Measurements from ENCODE around the gene PIGP. TPM values are rescaled to one million over a fixed set of nuclear protein-coding genes. Genes with fewer than 3 reads are reported as not detected.
A peak's percentile ranks its signal among the peaks of the same experiment; 100 is the strongest.

PIGP gene
- 10 to 100 TPM in 6 of 7 donors, 1 to 10 TPM in 1; 9.2 to 23.1 (median 12.8) TPM for total RNA-seq
- polyA plus RNA-seq = 10 to 100 TPM; 17.2 to 26.0 (median 19.9) TPM
- long read RNA-seq, donor 1, full-length matches to known transcripts = 10 of 76 reads
- long read RNA-seq, donor 1, partial matches to known transcripts = 66 of 76 reads
- long read RNA-seq, donor 1, other reads (novel, unspliced or antisense) = 0 of 76 reads
- long read RNA-seq, donor 2, full-length matches to known transcripts = 8 of 8 reads
- long read RNA-seq, donor 2, partial matches to known transcripts = 0 of 8 reads
- long read RNA-seq, donor 2, other reads (novel, unspliced or antisense) = 0 of 8 reads

DNA sequence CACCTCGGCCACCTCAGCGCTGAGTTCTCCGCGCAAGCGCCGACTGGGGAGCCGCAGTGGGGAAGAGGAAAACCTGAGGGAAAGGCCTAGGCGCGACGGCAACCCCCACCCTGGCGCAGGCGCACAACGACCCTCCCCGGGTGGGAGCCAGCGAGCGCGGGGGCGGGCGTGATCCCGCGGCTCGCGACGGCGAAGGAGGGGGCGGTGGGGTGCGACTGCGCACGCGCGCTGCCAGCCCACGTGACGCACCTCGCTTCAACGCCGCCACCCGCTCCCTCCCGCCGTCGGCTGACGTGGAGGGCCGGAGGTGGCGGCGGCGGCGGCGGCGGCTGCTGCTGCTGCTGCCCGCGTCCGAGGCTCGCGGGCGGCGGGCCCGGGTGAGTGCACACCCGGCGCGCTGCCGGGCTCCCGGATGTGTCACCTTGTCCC, at the start of gene PIGP, which contains the start of gene TTC3:
Gene PIGP (minus strand): TSS at position 84 of the 429 bp plus-strand sequence. CDS start 556 bp downstream, outside the sequence.
Gene TTC3 (plus strand): TSS at position 267 of the 429 bp plus-strand sequence. CDS start 14,004 bp downstream, outside the sequence.
- H3K4me1 ChIP-seq = peaks cover 11 to 67% (median 31%) of the 10 kb centered on the region in 6 donors

DNA sequence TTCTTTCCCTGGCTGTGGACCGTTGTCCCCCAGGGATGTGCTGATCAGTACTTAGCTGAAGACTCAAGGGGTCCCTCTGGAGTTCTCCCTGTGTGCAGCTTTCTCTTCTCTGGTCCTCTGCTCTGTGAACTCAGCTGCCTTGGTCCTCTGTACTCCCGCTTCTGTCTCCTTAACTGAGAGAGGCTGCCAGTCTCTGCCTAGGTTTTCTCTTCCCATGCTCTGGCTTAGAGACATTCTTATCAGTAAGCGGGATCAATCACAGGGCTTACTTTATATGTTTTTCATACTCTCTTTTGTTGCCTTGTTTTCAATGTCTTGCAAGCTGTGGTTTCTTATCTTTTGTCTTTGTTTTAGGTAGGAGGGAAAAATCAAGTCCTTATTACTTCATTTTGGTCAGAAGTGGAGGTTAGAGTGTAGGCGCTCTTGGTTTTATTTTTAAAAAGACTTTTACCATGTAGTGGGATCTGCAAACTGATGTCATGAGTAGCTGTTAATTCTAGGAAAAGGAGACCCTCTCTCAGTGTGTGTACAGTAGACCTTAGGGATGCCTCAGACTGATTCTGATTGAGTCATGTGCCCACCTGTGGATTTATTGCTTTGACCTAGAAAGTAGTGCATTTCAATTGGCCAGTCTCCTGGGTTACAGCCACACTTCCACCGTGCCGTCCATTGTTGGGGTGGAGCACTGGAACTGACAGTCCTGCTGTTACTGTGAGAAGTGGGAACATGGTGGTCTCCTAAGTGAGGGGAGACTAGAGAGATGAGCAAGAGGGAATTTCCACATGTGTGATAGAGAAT, 46.7 kb upstream of the PIGP start:
- H3K4me3 ChIP-seq = no peak overlapping the region
- H3K4me1 ChIP-seq = no peaks in the 10 kb centered on the region
- TF ChIP-seq POLR2AphosphoS5 (IDR thresholded peaks at IDR 0.05) = no peak
- TF ChIP-seq, protein P1, sequence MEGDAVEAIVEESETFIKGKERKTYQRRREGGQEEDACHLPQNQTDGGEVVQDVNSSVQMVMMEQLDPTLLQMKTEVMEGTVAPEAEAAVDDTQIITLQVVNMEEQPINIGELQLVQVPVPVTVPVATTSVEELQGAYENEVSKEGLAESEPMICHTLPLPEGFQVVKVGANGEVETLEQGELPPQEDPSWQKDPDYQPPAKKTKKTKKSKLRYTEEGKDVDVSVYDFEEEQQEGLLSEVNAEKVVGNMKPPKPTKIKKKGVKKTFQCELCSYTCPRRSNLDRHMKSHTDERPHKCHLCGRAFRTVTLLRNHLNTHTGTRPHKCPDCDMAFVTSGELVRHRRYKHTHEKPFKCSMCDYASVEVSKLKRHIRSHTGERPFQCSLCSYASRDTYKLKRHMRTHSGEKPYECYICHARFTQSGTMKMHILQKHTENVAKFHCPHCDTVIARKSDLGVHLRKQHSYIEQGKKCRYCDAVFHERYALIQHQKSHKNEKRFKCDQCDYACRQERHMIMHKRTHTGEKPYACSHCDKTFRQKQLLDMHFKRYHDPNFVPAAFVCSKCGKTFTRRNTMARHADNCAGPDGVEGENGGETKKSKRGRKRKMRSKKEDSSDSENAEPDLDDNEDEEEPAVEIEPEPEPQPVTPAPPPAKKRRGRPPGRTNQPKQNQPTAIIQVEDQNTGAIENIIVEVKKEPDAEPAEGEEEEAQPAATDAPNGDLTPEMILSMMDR (IDR thresholded peaks at IDR 0.05 in 8 of 11, conservative IDR thresholded peaks at IDR 0.05 in 3 of 11) = no peak
- no peak for TF ChIP-seq POLR2A (IDR thresholded peaks at IDR 0.05)
- 84 to 90% (median 87%) methylated on average over 6 of the region's 6 CpGs for WGBS, 5 donors
- intact Hi-C loops (cut with DNase I; ENCODE audit: low total_unique reads) = no loop called here
- peaks cover 0 to 50% (median 4%) of the 10 kb centered on the region in 6 donors for H3K36me3 ChIP-seq
- no peak overlapping the region for H3K27ac ChIP-seq
- DNase-seq = no peak
- H3K27me3 ChIP-seq (replicated peaks in 1 of 7) = no peaks in the 10 kb centered on the region
- H3K9me3 ChIP-seq = no peaks in the 10 kb centered on the region

More for the DNA sequence above, at the start of gene PIGP, which contains the start of gene TTC3:
- intact Hi-C loops (cut with DNase I; ENCODE audit: low total_unique reads) = no loop called here
- DNase-seq = peak; percentile 97
- no peaks in the 10 kb centered on the region for H3K9me3 ChIP-seq
- H3K27me3 ChIP-seq (replicated peaks in 1 of 7) = no peaks in the 10 kb centered on the region
- TF ChIP-seq POLR2A (IDR thresholded peaks at IDR 0.05) = peak in 2 of 3 donors; percentile 46 to 80
- TF ChIP-seq, protein P1 (IDR thresholded peaks at IDR 0.05 in 8 of 11, conservative IDR thresholded peaks at IDR 0.05 in 3 of 11) = no peak
- peak; percentile 93 to 94 (median 94) for TF ChIP-seq POLR2AphosphoS5 (IDR thresholded peaks at IDR 0.05)
- H3K27ac ChIP-seq = peak within 1 kb of the TSS; percentile 94 to 98 (median 98)
- WGBS, 5 donors = 0 to 2% (median 0%) methylated on average over 1 to 61 of the region's 61 CpGs
- H3K36me3 ChIP-seq = peaks cover 0 to 19% (median 2%) of the 10 kb centered on the region in 6 donors
- H3K4me3 ChIP-seq = peak within 1 kb of the TSS; percentile 79 to 96 (median 94)

DNA sequence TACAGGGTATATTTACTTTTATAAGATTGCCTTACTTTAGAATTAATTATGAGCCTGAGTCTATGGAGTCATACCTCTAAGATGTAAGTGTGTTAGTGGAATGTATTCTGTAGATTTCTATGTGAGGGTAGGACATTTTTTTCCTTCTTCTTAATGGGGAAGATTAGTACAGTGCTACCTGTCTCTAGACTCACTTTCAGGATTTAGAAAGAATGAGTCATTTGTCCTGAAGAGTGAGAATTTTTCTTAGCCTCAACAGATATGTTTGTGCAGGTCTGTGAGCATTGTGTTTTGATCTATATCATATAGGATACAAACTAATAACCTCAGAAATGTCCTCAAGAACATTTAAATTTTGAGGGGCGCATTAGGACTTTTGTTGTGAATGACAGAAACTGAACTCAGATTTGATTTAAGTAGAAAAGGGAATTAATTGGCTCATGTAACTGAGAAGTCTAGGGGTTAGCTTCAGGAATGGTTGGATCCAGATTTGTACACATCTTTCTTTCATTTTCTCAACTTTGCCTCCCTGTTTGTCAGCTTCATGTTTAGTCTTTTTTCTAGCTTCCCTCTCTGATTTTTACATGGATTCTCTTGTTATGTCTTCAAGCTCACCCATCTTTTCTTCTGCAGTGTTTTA, 45.4 kb upstream of the PIGP start:
- Histone ChIP-seq H3K36me3 (peaks cover 0 to 39% (median 4%) of the 10 kb centered on the region in 6 donors), H3K9me3 (no peaks in the 10 kb centered on the region), H3K4me3 (no peak overlapping the region), H3K27me3 (replicated peaks in 1 of 7) (no peaks in the 10 kb centered on the region), H3K4me1 (no peaks in the 10 kb centered on the region), H3K27ac (no peak overlapping the region)
- TF ChIP-seq POLR2AphosphoS5 (IDR thresholded peaks at IDR 0.05) = no peak
- TF ChIP-seq POLR2A (IDR thresholded peaks at IDR 0.05) = no peak
- TF ChIP-seq, protein P1 (IDR thresholded peaks at IDR 0.05 in 8 of 11, conservative IDR thresholded peaks at IDR 0.05 in 3 of 11) = no peak
- intact Hi-C loops (cut with DNase I; ENCODE audit: low total_unique reads) = no loop called here
- no peak for DNase-seq
- 0 to 97% (median 57%) methylated on average over 1 of the region's 1 CpG for WGBS, 5 donors

All from spleen (tissue), 13 donors.